Glomerular endothelial cell (primary cell): ENCODE data around the gene POLR1B. TPM values are rescaled to one million over a fixed set of nuclear protein-coding genes. Genes with fewer than 3 reads are reported as not detected.
"Not testable (repeated sequence)": the region's sequence is repeated elsewhere in the genome, so short reads cannot be mapped to it uniquely, and the experiment has no call there.

Experiments used
- DNase-seq: peaks from one replicate; pipeline ENCODE4 v3.0.0-alpha.2; 2011; ENCODE audit warnings: low read depth, low spot score; ENCODE audit errors: extremely low read depth
- total RNA-seq: library from RNA; depleted of rRNA; stranded (reverse); fragments of >200 nt; gene quantifications from 2 replicates; pipeline ENCODE4 v1.2.3, GENCODE V29; 2015

POLR1B gene
- total RNA-seq, 1 donor from 2014 or later = 12.4 TPM

- DNase-seq = no peak
Observed at GRCh38 chr2:112593736-112594135, 51.5 kb downstream of the POLR1B start.

- no peak for DNase-seq
Observed at GRCh38 chr2:112597537-112598322, 55.5 kb downstream of the POLR1B start.

GRCh38 chr2:112600634-112601033 is 58.4 kb downstream of the POLR1B start:
- DNase-seq = no peak

- no peak for DNase-seq
Observed at GRCh38 chr2:112601754-112602153, 59.5 kb downstream of the POLR1B start.

GRCh38 chr2:112602917-112603316 is 60.7 kb downstream of the POLR1B start:
- DNase-seq = no peak

GRCh38 chr2:112603731-112604130 is 61.5 kb downstream of the POLR1B start:
- DNase-seq = no peak

GRCh38 chr2:112604952-112605351 is 62.7 kb downstream of the POLR1B start:
- DNase-seq = no peak

- no peak for DNase-seq
Observed at GRCh38 chr2:112605926-112606325, 63.7 kb downstream of the POLR1B start.

GRCh38 chr2:112606547-112606946 is 64.3 kb downstream of the POLR1B start:
- DNase-seq = no peak

GRCh38 chr2:112607680-112608438 is 65.6 kb downstream of the POLR1B start:
- no peak for DNase-seq

- not testable (repeated sequence) for DNase-seq
Observed at GRCh38 chr2:112609320-112609719, 67.1 kb downstream of the POLR1B start.

GRCh38 chr2:112612283-112612682 is 70.0 kb downstream of the POLR1B start:
- DNase-seq = not testable (repeated sequence)

- DNase-seq = no peak
Observed at GRCh38 chr2:112614201-112614840, 72.1 kb downstream of the POLR1B start.

- no peak for DNase-seq
Observed at GRCh38 chr2:112615051-112615450, 72.8 kb downstream of the POLR1B start.

- DNase-seq = not testable (repeated sequence)
Observed at GRCh38 chr2:112615798-112616197, 73.5 kb downstream of the POLR1B start.

- DNase-seq = no peak
Observed at GRCh38 chr2:112618383-112618782, 76.1 kb downstream of the POLR1B start.

GRCh38 chr2:112621790-112622527 is 79.7 kb downstream of the POLR1B start:
- DNase-seq = no peak

- DNase-seq = no peak
Observed at GRCh38 chr2:112622528-112622849, 80.2 kb downstream of the POLR1B start.

- DNase-seq = no peak
Observed at GRCh38 chr2:112623913-112624777, 81.9 kb downstream of the POLR1B start.

- no peak for DNase-seq
Observed at GRCh38 chr2:112625474-112626114, 83.3 kb downstream of the POLR1B start.
